ENCODE measurements around the gene ARHGAP9. TPM values are rescaled to one million over a fixed set of nuclear protein-coding genes. Genes with fewer than 3 reads are reported as not detected.
A peak's percentile ranks its signal among the peaks of the same experiment; 100 is the strongest.
"Not testable (repeated sequence)": the region's sequence is repeated elsewhere in the genome, so short reads cannot be mapped to it uniquely, and the experiment has no call there.

Gene ARHGAP9
- total and polyA plus RNA-seq, 10 donors = 148 to 400 (median 238) TPM

GRCh38 chr12:57518920-57519795 lies 39.5 kb upstream of the ARHGAP9 start:
- WGBS, 5 donors = 28 to 35% (median 30%) methylated on average over 7 of the region's 7 CpGs
- H3K27ac ChIP-seq = peak overlapping the region; percentile 98 to 100 (median 99)
- no peaks in the 10 kb centered on the region for H3K27me3 ChIP-seq (replicated peaks in 1 of 7)
- H3K36me3 ChIP-seq = peaks cover 3 to 51% (median 40%) of the 10 kb centered on the region in 6 donors
- TF ChIP-seq POLR2A (IDR thresholded peaks at IDR 0.05) (no peak), CTCF (IDR thresholded peaks at IDR 0.05 in 8 of 11, conservative IDR thresholded peaks at IDR 0.05 in 3 of 11) (no peak), POLR2AphosphoS5 (IDR thresholded peaks at IDR 0.05) (no peak)
- peaks cover 39 to 69% (median 60%) of the 10 kb centered on the region in 6 donors for H3K4me1 ChIP-seq
- intact Hi-C loops (cut with DNase I; ENCODE audit: low total_unique reads) = no loop called here
- peak overlapping the region; percentile 51 to 90 (median 78) for H3K4me3 ChIP-seq
- peak; percentile 80 for DNase-seq
- H3K9me3 ChIP-seq = no peaks in the 10 kb centered on the region

- peak overlapping the region in 4 of 8 donors; percentile 74 to 90 (median 82) for H3K4me3 ChIP-seq
- intact Hi-C loops (cut with DNase I; ENCODE audit: low total_unique reads) = no loop called here
- DNase-seq = no peak
- H3K9me3 ChIP-seq = no peaks in the 10 kb centered on the region
- peak overlapping the region in 7 of 8 donors; percentile 11 to 100 (median 99) for H3K27ac ChIP-seq
- TF ChIP-seq POLR2AphosphoS5 (IDR thresholded peaks at IDR 0.05) (no peak), CTCF (IDR thresholded peaks at IDR 0.05 in 8 of 11, conservative IDR thresholded peaks at IDR 0.05 in 3 of 11) (no peak), POLR2A (IDR thresholded peaks at IDR 0.05) (no peak)
- peaks cover 3 to 56% (median 44%) of the 10 kb centered on the region in 6 donors for H3K36me3 ChIP-seq
- WGBS, 5 donors = 58 to 87% (median 68%) methylated on average over 8 of the region's 8 CpGs
- no peaks in the 10 kb centered on the region for H3K27me3 ChIP-seq (replicated peaks in 1 of 7)
- peaks cover 31 to 61% (median 52%) of the 10 kb centered on the region in 6 donors for H3K4me1 ChIP-seq
Observed at GRCh38 chr12:57518176-57518919, 38.7 kb upstream of the ARHGAP9 start.

- DNase-seq; H3K27me3 ChIP-seq (replicated peaks in 1 of 7); H3K4me3 ChIP-seq; H3K9me3 ChIP-seq; intact Hi-C loops (cut with DNase I; ENCODE audit: low total_unique reads): not testable (repeated sequence)
- WGBS, 5 donors = 90 to 95% (median 93%) methylated on average over 10 of the region's 10 CpGs
- peaks cover 30 to 58% (median 48%) of the 10 kb centered on the region in 6 donors for H3K4me1 ChIP-seq
- H3K36me3 ChIP-seq = peaks cover 3 to 62% (median 50%) of the 10 kb centered on the region in 6 donors
- H3K27ac ChIP-seq = peak overlapping the region in 4 of 8 donors; percentile 99 to 100 (median 99)
Observed at GRCh38 chr12:57517718-57518117, 38.1 kb upstream of the ARHGAP9 start.

GRCh38 chr12:57517187-57517586 lies 37.5 kb upstream of the ARHGAP9 start:
- Histone ChIP-seq H3K36me3 (peaks cover 3 to 67% (median 55%) of the 10 kb centered on the region in 6 donors), H3K4me1 (peaks cover 30 to 57% (median 46%) of the 10 kb centered on the region in 6 donors), H3K4me3 (no peak overlapping the region), H3K9me3 (no peaks in the 10 kb centered on the region), H3K27me3 (replicated peaks in 1 of 7) (no peaks in the 10 kb centered on the region), H3K27ac (peak overlapping the region in 4 of 8 donors; percentile 4 to 100 (median 76))
- intact Hi-C loops (cut with DNase I; ENCODE audit: low total_unique reads) = no loop called here
- 0 to 90% (median 81%) methylated on average over 1 of the region's 1 CpG for whole genome bisulfite sequencing, 5 donors
- peak; percentile 2 for DNase-seq
- TF ChIP-seq POLR2AphosphoS5 (IDR thresholded peaks at IDR 0.05) = no peak
- no peak for TF ChIP-seq POLR2A (IDR thresholded peaks at IDR 0.05)
- TF ChIP-seq CTCF (IDR thresholded peaks at IDR 0.05 in 8 of 11, conservative IDR thresholded peaks at IDR 0.05 in 3 of 11) = no peak
